HG02938 (cell line): Measurements from ENCODE around the gene PTPRK.
A peak's percentile ranks its signal among the peaks of the same experiment; 100 is the strongest.

Experiments
- ATAC-seq: cut with Tn5 transposase; IDR thresholded peaks from one replicate; pipeline ENCODE4 v1.9.1; 2021; ENCODE audit warnings: mild to moderate bottlenecking, moderate library complexity; ENCODE audit not compliant: unreplicated experiment

Gene PTPRK

DNA sequence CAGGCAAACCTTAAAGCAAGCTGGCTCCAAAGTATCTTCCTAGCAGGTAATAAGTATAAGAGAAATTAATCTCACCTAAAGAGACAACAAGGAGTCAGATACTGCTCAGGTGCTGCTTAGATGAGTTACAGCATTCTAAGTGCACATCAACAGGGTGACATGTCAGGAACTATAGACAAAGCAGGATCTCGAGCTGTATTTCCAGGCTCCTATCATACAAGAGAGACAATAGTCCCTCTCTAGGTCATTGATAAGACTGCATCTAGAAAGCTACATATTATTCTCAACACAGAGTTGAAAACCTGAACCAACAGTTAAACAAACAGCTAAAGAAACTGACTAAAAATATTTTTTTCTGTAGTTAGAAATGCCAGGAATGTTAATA lies 3.9 kb downstream of the PTPRK start:
- no peak for ATAC-seq

DNA sequence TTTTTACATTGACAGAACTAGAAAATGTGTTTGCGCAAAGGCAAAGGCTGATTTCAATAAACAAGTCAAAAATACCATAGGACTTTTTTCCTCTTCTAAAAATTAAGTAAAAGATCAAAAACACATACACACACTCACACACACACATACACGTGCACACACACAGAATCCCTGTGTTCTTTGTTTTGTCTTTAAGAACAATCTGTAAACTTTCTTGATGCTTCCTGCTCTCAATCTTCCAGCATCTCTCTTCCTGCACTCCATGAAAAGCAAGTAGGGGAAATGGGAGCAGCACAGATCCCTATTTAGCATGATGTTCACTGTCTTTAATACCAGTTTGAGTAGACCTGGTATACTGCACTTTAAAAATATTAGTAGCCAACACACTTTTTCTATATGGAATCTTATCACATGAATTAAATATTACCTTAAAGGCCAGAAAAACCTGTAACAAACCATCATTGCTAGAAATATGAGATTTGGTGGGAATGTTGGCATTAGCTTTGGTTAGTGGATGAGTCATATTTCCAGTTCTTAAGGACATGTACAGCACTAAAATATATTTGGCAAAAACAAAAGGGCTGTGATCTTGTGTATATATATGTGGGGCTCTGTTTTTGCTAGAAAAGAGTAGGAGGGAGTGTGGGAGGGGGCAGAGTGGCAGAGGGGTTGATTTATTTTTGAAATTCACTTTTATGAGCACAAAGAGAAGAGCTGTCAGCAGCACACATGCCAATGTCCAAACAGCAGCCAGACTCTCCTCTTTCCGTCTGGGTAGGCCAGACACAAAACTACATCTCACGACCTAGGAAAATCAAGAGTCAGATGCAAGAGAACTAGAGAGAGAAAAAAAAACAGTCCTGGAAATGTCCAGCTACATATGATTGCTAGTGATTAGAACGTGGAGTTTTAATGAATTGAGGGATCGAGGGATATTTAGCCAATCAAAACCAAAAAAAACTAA lies 4.6 kb downstream of the PTPRK start:
- ATAC-seq = no peak

DNA sequence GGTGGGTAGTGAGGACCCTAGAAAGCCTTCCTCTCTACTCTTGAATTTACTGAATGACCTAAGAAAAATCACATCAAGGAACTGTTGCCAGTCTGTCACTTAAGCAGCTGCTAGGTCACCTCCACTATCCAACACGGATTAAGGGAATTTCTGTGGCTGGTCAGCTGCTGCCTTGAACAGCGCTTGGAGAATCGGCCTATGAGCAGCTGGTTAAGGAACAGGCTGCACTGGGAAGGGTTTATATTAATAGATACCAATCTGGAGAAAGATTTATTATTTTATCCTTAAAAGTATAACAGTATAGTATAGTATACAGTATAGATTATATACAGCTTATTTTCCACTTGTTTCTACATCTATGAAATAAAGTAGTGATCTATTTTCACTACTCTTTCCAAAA lies 6.5 kb downstream of the PTPRK start:
- no peak for ATAC-seq

DNA sequence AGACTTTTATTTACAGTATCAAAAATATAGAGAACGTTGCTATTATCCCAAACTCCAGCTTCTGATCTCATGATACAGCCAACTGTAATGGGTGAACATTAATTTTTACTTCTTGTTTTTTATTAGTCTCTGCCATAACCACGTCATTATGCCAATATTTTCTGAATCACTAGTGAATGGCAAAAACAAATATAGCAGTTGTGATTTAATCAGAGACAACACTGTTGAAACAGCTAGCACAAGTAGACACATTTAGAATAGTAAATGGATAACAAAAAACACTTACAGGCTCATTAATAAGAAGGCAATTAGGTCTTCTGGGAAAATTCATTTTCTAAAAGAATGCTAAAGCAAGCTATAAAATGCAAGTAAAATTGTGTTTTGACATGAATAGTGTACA lies 8.1 kb downstream of the PTPRK start:
- no peak for ATAC-seq

DNA sequence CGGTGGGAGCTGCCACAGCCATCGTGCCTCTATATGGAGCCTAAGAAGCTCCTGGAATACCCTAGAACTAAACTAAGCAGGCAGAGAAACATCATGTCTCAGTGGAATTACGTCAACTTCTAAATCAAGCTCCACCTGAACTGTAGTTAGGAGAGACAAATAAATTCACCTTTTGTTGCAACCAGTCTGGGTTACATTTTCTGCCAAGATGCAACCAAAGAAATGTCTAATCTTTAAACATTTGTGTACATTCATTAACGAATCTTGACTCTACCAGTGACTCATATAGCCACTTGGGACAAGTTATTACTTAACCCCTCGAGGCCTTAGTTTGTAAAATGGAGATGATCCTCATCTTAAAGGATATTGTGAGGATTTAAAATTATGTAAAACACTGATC lies 8.9 kb downstream of the PTPRK start:
- ATAC-seq = peak; percentile 65

DNA sequence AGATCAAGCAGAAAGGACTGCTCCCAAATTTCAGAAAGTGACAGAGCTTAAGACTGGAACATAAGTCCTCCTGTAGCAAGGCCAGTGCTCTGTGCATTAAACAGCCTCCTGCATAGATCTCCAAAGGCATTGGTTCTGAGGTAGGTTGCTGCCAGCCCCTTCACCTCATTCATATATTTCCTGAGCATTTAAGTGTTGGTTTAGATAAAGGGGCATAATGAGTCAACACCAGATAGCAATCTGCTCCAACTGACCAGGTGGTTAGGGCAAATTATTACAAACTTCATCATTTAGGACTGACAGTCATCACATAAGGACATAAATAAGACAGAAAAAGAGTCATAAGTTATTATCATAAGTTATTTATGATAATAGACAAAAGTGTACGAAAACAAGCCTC lies 10.7 kb downstream of the PTPRK start:
- no peak for ATAC-seq

DNA sequence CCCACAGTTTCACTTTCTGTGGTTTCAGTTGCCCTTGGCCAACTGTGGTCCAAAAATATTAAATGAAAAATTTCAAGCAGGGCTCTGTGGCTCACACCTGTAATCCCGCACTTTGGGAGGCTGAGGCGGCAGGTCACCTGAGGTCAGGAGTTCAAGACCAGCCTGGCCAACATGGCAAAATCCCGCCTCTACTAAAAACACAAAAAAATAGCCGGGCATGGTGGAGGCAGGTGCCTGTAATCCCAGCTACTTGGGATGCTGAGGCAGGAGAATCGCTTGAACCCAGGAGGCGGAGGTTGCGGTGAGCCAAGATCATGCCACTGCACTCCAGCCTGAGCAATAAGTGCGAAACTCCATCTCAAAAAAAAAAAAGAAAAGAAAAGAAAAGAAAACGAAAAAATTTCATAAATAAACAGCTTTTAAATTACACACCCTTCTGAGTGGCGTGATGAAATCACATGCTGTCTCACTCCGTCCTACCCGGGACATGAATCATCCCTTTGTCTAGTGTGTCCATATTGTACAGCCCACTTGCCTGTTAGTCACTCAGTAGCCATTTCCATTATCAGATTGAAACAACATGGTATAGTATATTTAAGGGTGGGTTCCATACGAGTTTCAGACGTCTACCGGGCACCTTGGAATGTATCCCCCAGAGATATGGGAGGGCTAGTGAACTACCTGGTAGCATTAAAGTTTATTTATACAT lies 11.7 kb downstream of the PTPRK start:
- no peak for ATAC-seq

DNA sequence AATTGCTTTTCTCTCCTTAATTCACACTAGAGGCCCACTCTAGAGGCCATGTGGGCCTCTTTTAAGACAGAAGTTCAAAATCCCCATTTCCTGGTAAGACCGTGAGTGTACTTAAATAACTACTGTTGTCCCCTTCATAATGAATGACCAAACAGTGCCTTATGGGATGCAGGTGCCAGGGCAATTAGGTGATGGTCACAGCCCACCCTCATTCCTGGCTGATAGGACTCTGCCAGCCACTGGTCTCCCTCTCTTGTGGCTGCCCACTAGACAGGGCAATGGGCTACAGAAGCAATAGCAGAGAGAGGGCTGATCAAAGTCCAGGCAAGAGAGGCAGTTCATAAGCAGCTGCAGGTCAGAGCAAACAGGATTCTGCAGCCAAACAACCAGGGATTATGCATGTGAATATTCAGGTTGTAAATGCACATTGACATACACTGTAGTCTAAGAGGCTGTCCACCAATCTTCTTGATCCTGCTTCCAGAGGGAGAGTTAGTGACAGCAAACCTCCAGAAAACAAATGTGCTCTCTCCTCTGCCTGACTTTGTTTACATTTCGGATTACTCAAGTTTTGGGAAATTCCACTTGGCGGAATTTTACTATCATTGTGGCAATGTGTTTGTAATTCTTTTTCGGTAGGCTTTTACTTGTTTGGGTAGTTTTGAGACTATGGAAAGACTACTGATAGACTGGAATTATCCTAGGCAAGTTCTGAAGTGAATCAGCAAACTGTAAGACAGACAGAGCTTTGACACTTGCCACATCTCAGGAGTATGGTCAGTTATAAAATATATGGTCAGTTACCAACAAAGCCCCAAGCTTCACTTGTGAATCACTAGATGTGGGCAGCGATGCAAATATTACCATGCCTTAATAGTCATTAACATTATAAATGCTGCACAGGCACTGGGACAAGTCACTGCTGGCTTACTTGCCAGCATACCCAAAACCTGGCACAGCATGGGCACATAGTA lies 12.8 kb downstream of the PTPRK start:
- no peak for ATAC-seq

DNA sequence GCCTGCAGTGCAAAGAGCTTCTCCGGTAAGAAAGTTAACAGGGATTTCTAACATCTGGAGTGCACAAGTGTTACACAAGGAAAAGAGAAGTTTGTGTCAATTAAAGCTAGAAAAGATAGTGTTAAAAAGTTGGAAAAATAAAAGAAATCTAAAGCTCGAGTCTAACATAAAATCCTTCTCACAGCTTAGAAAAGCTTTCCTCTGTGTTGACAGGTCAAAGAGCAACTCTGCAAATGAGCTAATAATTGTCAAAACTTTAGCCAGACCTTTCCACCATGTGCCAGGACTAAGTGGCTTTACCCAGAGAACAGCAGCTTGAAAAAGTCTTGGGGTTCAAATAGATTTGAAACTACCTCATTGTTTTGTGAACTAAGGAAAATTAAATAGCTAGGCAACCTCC lies 14.8 kb downstream of the PTPRK start:
- no peak for ATAC-seq

DNA sequence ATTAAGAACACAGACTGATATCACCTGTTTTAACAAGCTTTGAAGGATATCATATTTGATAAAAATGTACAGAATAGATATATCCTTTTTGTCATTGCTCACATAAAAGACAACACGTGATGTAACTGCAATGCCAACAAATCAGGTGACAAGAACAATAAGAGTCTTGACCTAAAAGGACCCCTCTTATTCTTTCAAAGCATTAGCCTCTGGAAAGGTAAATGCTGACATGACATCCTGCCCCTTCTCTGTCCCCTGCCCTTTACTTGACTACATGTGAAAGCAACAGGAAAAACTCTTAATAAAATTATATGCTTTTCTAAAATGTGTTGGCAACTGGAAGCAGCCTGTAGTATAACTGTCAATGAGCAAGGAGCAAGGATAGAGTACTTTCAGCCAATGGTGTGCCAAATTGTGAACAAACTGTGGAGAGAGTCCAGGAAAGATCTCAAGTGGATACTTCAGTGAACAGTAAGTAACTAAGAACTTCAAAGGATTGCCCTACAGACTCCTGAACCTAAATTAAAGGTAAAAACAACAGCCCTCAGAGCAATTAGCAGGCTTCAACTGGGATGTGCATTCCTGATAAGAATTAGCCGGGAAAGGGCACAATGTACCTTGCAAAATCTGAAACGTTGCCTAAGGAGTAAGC lies 16.3 kb downstream of the PTPRK start:
- ATAC-seq = no peak

DNA sequence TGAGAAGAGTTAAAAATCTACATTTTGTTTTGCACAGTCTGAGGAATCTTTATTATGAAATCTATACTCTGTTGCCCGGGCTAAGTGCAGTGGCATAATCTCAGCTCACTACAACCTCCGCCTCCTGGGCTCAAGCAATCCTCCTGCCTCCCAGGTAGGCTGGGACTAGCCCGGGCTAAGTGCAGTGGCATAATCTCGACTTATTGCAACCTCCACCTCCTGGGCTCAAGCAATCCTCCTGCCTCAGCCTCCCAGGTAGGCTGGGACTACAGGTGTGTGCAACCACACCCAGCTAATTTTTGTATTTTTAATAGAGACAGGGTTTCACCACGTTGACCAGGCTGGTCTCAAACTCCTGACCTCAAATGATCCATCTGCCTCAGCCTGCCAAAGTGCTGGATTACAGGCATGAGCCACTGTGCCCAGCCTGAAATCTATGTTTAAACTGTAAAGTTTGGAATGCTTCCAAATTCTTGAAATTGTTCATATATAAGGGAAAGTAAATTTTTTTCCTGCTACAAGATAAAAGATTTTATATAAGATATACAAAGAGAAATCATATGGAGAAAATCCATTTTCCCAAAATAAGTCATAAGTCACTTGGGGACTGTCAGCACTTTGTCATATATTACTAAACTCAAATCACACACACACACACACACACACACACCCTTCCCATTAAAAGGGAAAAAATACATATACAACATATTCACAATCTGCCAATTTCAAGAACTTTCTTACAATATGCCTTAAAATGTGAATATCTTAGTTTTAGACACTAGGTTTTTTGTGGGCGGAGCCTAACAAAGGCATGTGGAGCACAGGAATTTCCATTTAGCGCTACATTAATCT lies 19.4 kb downstream of the PTPRK start:
- no peak for ATAC-seq

DNA sequence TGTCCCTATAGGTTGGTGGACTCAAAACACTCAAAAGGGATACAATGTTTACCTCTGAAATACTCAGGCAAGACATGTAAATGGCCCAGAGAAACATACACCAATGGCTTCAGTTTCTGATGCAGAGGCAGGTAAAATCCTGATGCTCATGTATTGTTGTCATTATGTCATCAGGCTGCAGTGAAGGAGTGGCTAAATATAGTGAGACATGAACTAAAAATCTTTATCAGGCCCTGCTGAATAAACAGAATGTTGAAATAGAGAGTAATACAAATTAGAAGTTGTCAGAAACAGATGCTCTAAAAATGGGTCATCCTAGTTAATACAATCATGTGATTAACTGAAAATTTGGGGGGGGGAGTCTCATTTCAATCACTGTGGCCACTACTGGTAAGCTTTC lies 20.4 kb downstream of the PTPRK start:
- no peak for ATAC-seq

DNA sequence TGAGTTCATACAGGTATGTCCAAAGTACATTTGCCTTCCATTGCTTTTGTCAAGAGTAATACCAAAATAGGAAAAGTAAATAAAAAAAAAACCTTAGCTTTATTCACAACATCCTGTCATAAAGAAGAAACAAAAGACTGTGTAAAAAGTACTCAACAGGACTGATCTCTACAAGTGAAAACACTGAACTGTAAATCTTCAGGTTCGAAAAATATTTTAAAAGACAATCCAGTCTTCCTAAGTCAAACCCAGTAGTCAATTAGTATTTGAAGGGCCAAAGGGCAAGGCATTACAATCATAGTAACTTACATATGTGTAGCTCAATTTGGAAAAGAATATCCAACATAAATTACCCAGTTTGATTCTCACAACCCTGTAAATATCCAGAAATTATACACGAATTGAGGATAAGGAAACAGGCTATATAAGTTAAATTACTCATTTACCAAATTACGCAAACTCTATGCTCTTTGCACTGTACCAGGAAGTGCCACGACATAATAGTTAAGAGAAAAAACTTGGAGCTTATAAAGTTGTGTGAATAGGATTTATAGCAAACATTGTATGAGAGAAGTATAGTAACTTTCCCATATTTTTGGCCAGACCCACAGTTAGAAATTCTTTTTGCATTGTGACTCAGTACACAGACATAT lies 21.2 kb downstream of the PTPRK start:
- no peak for ATAC-seq

DNA sequence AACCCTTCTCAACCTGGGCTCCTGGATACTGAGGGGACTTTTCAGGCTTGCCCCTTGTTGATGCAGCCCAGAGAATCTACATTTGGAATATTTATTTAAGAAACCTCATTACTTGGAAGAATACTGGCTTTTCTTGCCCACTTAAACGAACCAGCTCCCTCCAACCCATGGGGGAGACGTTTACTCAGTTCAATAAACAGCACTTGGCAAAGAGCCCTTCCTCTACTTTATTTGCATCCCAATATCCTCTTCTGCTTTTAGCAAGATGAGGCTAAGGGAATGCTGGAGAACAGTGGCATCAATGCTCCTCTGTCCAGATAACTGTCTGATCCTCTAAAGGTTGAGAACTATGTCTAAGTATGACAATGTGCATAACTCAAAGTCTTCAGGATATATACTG lies 22.2 kb downstream of the PTPRK start:
- ATAC-seq = no peak

DNA sequence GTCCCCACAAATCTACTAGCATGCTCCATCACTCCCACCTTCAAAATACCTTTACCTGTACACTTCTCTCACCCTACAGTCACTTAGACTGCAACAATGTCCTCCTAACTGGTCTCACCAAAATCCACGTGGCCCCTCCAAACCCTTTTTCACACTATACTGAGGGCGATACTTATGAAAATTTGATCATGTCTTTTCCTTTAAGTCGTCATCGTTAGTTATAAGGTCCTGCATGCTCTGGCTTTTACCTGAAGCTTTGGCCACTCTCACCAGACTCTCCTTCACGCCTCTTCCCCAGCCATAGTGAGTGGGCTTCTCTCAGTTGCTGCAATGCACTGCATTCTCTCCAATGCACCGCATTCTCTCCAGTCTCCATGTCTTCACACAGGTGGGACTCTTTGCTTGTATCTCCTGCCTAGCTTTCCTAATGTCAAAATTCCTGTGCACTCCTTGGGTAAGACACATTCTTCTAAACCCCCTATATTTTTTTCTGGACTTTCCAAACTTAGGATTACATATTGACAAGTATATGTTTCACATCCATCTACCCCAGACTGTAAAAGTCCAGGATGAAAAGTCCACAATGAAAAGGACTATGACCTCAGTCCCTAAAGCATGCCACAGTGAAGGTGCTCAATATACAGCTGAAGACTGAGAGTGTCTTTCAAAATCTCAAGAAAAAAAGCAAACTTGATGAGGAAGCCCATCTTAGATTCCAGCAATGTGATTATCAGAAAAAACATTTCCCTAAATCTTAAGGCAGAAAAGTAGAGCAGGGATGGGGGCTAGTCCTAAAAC lies 24.7 kb downstream of the PTPRK start:
- ATAC-seq = no peak

DNA sequence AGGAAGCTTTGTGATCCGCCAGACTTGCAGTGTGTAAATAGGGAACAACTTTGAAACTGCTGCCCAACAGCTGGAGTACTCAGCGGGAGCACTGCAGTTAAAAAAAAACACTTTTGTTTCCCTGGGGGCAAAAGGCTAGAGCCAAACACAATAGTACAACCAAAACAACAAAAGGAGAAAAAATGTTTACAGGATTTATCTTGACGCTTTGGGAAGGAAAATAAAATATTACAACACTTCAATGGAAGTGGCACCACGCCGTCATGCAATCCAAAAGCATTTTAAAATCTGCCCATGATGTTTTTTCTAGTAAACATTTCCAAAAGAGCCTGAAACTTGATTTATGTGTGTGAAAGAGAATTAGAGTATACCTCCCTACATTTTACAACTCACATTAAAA lies 26.0 kb downstream of the PTPRK start:
- ATAC-seq = no peak

DNA sequence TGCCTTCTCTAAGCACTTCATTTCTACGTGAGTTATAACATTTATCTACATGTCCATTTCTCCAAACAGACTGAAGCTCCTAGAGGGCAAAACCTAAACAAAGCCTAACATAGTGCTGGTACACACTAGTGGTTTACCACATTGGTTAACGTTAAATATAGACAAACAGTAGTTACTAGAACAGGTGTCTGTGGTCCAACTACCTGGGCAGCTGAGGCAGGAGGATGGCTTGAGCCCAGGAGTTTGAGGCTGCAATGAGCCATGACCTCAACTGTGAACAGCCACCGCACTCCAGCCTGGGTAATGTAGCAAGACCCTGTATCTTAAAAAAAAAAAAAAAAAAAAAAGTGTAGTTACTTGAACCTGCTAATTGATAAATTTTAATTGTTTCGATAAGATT lies 26.5 kb downstream of the PTPRK start:
- ATAC-seq = peak; percentile 54

DNA sequence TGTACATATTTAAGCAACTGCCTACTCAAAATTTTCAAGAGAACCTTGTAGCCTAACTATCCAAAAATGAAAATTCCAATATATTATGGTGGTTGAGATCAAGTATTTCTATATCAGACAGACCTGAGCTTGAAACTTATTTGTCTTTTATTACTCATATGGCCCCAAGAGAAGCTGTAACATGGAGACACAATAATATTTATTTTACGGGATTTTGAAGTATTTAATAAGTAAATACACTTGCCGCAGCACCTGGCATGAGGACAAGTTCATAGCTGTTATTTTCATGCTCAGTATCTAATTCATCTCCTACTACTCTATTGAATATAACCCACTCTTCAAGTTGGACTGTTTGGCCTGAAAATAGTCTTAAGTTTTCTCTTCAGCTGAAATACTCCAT lies 28.0 kb downstream of the PTPRK start:
- no peak for ATAC-seq
